Right renal pelvis (tissue), 4 donors: Measurements from ENCODE around the gene IMPA2. TPM values are rescaled to one million over a fixed set of nuclear protein-coding genes. Genes with fewer than 3 reads are reported as not detected.
"Not testable (repeated sequence)": the region's sequence is repeated elsewhere in the genome, so short reads cannot be mapped to it uniquely, and the experiment has no call there.

ENCODE experiments used
- DNase-seq, 4 donors: peaks; one replicate each; pipeline ENCODE4 v3.0.0-alpha.2; 2013; ENCODE audit warnings: low read depth in 4 of 4, low spot score in 3 of 4, missing footprints in 1 of 4
- polyA plus RNA-seq, 4 donors: library from polyadenylated mRNA; unstranded; fragments of 120-200 nt; gene quantifications; one replicate each; pipeline ENCODE4 v1.2.1, GENCODE V29; 2013; ENCODE audit not compliant: insufficient read length in 4 of 4

The IMPA2 gene
- polyA plus RNA-seq, 4 donors = 79.2 to 124 (median 94.7) TPM

GRCh38 chr18:12065397-12065796, 84.1 kb downstream of the IMPA2 start:
- DNase-seq = no peak

GRCh38 chr18:12066910-12067511, 85.7 kb downstream of the IMPA2 start:
- no peak for DNase-seq

GRCh38 chr18:12067671-12068070, 86.4 kb downstream of the IMPA2 start:
- no peak for DNase-seq

GRCh38 chr18:12068316-12068949, 87.1 kb downstream of the IMPA2 start:
- DNase-seq = not testable (repeated sequence)

GRCh38 chr18:12068950-12069320, 87.6 kb downstream of the IMPA2 start:
- no peak for DNase-seq

GRCh38 chr18:12071066-12071465, 89.8 kb downstream of the IMPA2 start:
- not testable (repeated sequence) for DNase-seq

- no peak for DNase-seq
These were observed 91.7 kb downstream of the IMPA2 start for GRCh38 chr18:12072996-12073395.

GRCh38 chr18:12074736-12075135, 93.4 kb downstream of the IMPA2 start:
- no peak for DNase-seq

GRCh38 chr18:12076424-12077140, 95.3 kb downstream of the IMPA2 start:
- DNase-seq = no peak

GRCh38 chr18:12077994-12078393, 96.7 kb downstream of the IMPA2 start:
- DNase-seq = not testable (repeated sequence)

- no peak for DNase-seq
These were observed 98.4 kb downstream of the IMPA2 start for GRCh38 chr18:12079491-12080237.

Other genes with a start within 250 kb of the IMPA2 start
- gene CHMP1B, start 130.1 kb upstream of the IMPA2 start, polyA plus RNA-seq = 10 to 100 TPM; 50.5 to 54.8 (median 53.7) TPM
- gene MPPE1, start 73.2 kb upstream of the IMPA2 start, polyA plus RNA-seq = 10 to 100 TPM; 40.6 to 51.9 (median 43.8) TPM
- under 1 TPM; 0.05 to 0.20 (median 0.08) TPM for gene ANKRD62, start 112.3 kb downstream of the IMPA2 start, polyA plus RNA-seq